ENCODE data around the gene HSPE1. TPM values are rescaled to one million over a fixed set of nuclear protein-coding genes. Genes with fewer than 3 reads are reported as not detected.

HSPE1 gene
- total RNA-seq, 1 experiment from 2014 or later = 372 TPM

- TF ChIP-seq ZNF423 (CRISPR knock-in tag; IDR thresholded peaks at IDR 0.05) = no peak
- TF ChIP-seq ELF4 (CRISPR knock-in tag; IDR thresholded peaks at IDR 0.05; ENCODE audit: low read depth) = peak; percentile 82; the same call in 1 of the 2 replicates
- peak; percentile 63; the same call in 1 of the 2 replicates for TF ChIP-seq MYBL2 (CRISPR knock-in tag; IDR thresholded peaks at IDR 0.05)
- TF ChIP-seq FOXJ3 (CRISPR knock-in tag; IDR thresholded peaks at IDR 0.05; ENCODE audit: borderline replicate concordance) = no peak
- peak; percentile 95 for TF ChIP-seq E2F5 (CRISPR knock-in tag; IDR thresholded peaks at IDR 0.05)
- TF ChIP-seq KAT7 (CRISPR knock-in tag; IDR thresholded peaks at IDR 0.05; ENCODE audit: borderline replicate concordance) = peak; percentile 99; the same call in 1 of the 2 replicates
- TF ChIP-seq MAX (CRISPR knock-in tag; IDR thresholded peaks at IDR 0.05) = peak; percentile 88
- 0 out of 2 replicates have a peak, but pooled peaks have one; percentile 54 for TF ChIP-seq ESRRA (CRISPR knock-in tag; IDR thresholded peaks at IDR 0.05; ENCODE audit: borderline replicate concordance)
- TF ChIP-seq ATF2 (CRISPR knock-in tag; IDR thresholded peaks at IDR 0.05; ENCODE audit: borderline replicate concordance, low read depth) = 0 out of 2 replicates have a peak, but pooled peaks have one; percentile 48
- TF ChIP-seq FOXK1 (CRISPR knock-in tag; IDR thresholded peaks at IDR 0.05) = 0 out of 2 replicates have a peak, but pooled peaks have one; percentile 66
- TF ChIP-seq ZNF121 (CRISPR knock-in tag; IDR thresholded peaks at IDR 0.05) = no peak
- no peak for TF ChIP-seq GRHL2 (CRISPR knock-in tag; IDR thresholded peaks at IDR 0.05; ENCODE audit: insufficient replicate concordance, severe bottlenecking)
- TF ChIP-seq ZBTB21 (CRISPR knock-in tag; IDR thresholded peaks at IDR 0.05; ENCODE audit: borderline replicate concordance) = peak; percentile 58; the same call in 1 of the 2 replicates
- TF ChIP-seq ATF6 (CRISPR knock-in tag; IDR thresholded peaks at IDR 0.05) = no peak
- TF ChIP-seq GTF2I (CRISPR knock-in tag; conservative IDR thresholded peaks at IDR 0.05) = no peak
- TF ChIP-seq IRF1 (CRISPR knock-in tag; IDR thresholded peaks at IDR 0.05) = peak; percentile 69; the same call in 1 of the 2 replicates
- no peak for TF ChIP-seq ZSCAN18 (CRISPR knock-in tag; IDR thresholded peaks at IDR 0.05)
Measured at GRCh38 chr2:197499594-197500502, at the start of gene HSPE1, which contains the start of gene HSPD1 (continued).

- POLR2A ChIA-PET = interaction anchor here (2.0 kb wide), 1 partner anchor 16 kb away, joined by 6 read pairs; the partner anchor contains the start of gene SF3B1
- Mint-ChIP-seq H3K27ac (no peak overlapping the region), H3K4me1 (peaks cover 10% of the 10 kb centered on the region), H3K9me3 (no peaks in the 10 kb centered on the region; the same call in 1 of the 2 replicates), H3K4me3 (no peak overlapping the region), H3K27me3 (ENCODE audit: low read depth) (no peaks in the 10 kb centered on the region; the same call in 1 of the 2 replicates), H3K36me3 (no peaks in the 10 kb centered on the region)
- no peak for DNase-seq (ENCODE audit: low spot score)
- CTCF ChIA-PET = no interaction called here
- no peak for ATAC-seq
- no peak for TF ChIP-seq CREM (CRISPR knock-in tag; IDR thresholded peaks at IDR 0.05)
- TF ChIP-seq IRF1 (CRISPR knock-in tag; IDR thresholded peaks at IDR 0.05) = no peak
- no peak for TF ChIP-seq FOXP1 (CRISPR knock-in tag; IDR thresholded peaks at IDR 0.05; ENCODE audit: borderline replicate concordance)
- no peak for TF ChIP-seq ATF1 (CRISPR knock-in tag; IDR thresholded peaks at IDR 0.05)
- TF ChIP-seq ZNF512 (CRISPR knock-in tag; IDR thresholded peaks at IDR 0.05; ENCODE audit: borderline replicate concordance) = no peak
- no peak for TF ChIP-seq ELF4 (CRISPR knock-in tag; IDR thresholded peaks at IDR 0.05; ENCODE audit: low read depth)
- no peak for TF ChIP-seq RORB (CRISPR knock-in tag; IDR thresholded peaks at IDR 0.05)
Measured at GRCh38 chr2:197450465-197450864, 49.7 kb upstream of the HSPE1 start.
